ENCODE results near the gene SLC4A1AP. TPM values are rescaled to one million over a fixed set of nuclear protein-coding genes. Genes with fewer than 3 reads are reported as not detected.

SLC4A1AP gene
- total and polyA plus RNA-seq, 4 donors = 7.2 to 12.3 (median 9.5) TPM

GRCh38 chr2:27634291-27634690 is 29.4 kb upstream of the SLC4A1AP start:
- Histone ChIP-seq H3K4me3 (ENCODE audit: low read depth in 1 of 3, low read length in 3 of 3) (no peak overlapping the region), H3K9ac (ENCODE audit: low read depth in 1 of 2, low read length in 2 of 2) (no peak overlapping the region), H3K36me3 (ENCODE audit: control insufficient read depth in 4 of 4, insufficient read depth in 3 of 4, low read depth in 1 of 4, low read length in 3 of 4) (peaks cover 15 to 59% (median 48%) of the 10 kb centered on the region in 4 donors), H3K27me3 (ENCODE audit: control insufficient read depth in 4 of 4, insufficient read depth in 4 of 4, low read length in 3 of 4) (no peaks in the 10 kb centered on the region), H3K27ac (ENCODE audit: low read depth in 1 of 2, low read length in 2 of 2) (no peak overlapping the region), H3K4me1 (ENCODE audit: control insufficient read depth in 4 of 4, insufficient read depth in 4 of 4, low read length in 3 of 4) (peaks cover 0 to 9% (median 8%) of the 10 kb centered on the region in 4 donors), H3K9me3 (ENCODE audit: control insufficient read depth in 4 of 4, low read length in 3 of 4) (no peaks in the 10 kb centered on the region)
- TF ChIP-seq JUND (IDR thresholded peaks at IDR 0.05) (no peak), FOXA2 (IDR thresholded peaks at IDR 0.05) (no peak), ZBTB33 (IDR thresholded peaks at IDR 0.05) (no peak), FOXA1 (IDR thresholded peaks at IDR 0.05) (no peak), SP1 (IDR thresholded peaks at IDR 0.05) (no peak), GABPA (IDR thresholded peaks at IDR 0.05 in 1 of 2, conservative IDR thresholded peaks at IDR 0.05 in 1 of 2) (no peak), EGR1 (IDR thresholded peaks at IDR 0.05; ENCODE audit: low read depth in 2 of 2) (no peak), TAF1 (conservative IDR thresholded peaks at IDR 0.05) (no peak), HNF4A (conservative IDR thresholded peaks at IDR 0.05) (no peak), RXRA (IDR thresholded peaks at IDR 0.05) (no peak), CTCF (IDR thresholded peaks at IDR 0.05; ENCODE audit: low read depth, low read length, missing input control) (no peak)
- TF ChIP-seq, protein P1, sequence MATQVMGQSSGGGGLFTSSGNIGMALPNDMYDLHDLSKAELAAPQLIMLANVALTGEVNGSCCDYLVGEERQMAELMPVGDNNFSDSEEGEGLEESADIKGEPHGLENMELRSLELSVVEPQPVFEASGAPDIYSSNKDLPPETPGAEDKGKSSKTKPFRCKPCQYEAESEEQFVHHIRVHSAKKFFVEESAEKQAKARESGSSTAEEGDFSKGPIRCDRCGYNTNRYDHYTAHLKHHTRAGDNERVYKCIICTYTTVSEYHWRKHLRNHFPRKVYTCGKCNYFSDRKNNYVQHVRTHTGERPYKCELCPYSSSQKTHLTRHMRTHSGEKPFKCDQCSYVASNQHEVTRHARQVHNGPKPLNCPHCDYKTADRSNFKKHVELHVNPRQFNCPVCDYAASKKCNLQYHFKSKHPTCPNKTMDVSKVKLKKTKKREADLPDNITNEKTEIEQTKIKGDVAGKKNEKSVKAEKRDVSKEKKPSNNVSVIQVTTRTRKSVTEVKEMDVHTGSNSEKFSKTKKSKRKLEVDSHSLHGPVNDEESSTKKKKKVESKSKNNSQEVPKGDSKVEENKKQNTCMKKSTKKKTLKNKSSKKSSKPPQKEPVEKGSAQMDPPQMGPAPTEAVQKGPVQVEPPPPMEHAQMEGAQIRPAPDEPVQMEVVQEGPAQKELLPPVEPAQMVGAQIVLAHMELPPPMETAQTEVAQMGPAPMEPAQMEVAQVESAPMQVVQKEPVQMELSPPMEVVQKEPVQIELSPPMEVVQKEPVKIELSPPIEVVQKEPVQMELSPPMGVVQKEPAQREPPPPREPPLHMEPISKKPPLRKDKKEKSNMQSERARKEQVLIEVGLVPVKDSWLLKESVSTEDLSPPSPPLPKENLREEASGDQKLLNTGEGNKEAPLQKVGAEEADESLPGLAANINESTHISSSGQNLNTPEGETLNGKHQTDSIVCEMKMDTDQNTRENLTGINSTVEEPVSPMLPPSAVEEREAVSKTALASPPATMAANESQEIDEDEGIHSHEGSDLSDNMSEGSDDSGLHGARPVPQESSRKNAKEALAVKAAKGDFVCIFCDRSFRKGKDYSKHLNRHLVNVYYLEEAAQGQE (IDR thresholded peaks at IDR 0.05) = no peak
- TF ChIP-seq, protein P2, sequence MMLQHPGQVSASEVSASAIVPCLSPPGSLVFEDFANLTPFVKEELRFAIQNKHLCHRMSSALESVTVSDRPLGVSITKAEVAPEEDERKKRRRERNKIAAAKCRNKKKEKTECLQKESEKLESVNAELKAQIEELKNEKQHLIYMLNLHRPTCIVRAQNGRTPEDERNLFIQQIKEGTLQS (IDR thresholded peaks at IDR 0.05) = no peak
- TF ChIP-seq, protein P3, sequence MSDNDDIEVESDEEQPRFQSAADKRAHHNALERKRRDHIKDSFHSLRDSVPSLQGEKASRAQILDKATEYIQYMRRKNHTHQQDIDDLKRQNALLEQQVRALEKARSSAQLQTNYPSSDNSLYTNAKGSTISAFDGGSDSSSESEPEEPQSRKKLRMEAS (IDR thresholded peaks at IDR 0.05) = no peak
- no peak for DNase-seq (ENCODE audit: low spot score)
- WGBS = 97% methylated on average over 2 of the region's 2 CpGs

DNA sequence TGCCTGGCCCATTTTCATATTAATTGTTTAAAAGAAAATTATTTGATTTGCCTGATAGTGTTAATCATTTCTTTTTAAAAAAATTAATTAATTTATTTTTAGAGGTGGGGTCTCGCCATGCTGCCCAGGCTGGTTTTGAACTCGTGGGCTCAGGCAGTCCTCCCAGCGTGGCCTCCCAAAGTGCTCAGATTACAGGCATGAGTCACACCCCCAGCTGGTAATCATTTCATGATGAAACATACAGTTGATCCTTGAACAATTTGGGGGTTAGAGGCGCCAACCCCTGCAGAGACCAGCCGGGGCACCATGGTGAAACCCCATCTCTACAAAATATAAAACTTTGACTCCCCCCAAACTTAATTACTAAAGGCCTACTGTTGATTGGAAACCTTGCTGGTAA is 26.9 kb upstream of the SLC4A1AP start:
- 97% methylated on average over 5 of the region's 5 CpGs for WGBS
- Histone ChIP-seq H3K27me3 (ENCODE audit: control insufficient read depth in 4 of 4, insufficient read depth in 4 of 4, low read length in 3 of 4) (no peaks in the 10 kb centered on the region), H3K9ac (ENCODE audit: low read depth in 1 of 2, low read length in 2 of 2) (no peak overlapping the region), H3K4me3 (ENCODE audit: low read depth in 1 of 3, low read length in 3 of 3) (no peak overlapping the region), H3K9me3 (ENCODE audit: control insufficient read depth in 4 of 4, low read length in 3 of 4) (no peaks in the 10 kb centered on the region), H3K27ac (ENCODE audit: low read depth in 1 of 2, low read length in 2 of 2) (no peak overlapping the region), H3K36me3 (ENCODE audit: control insufficient read depth in 4 of 4, insufficient read depth in 3 of 4, low read depth in 1 of 4, low read length in 3 of 4) (peaks cover 12 to 76% (median 64%) of the 10 kb centered on the region in 4 donors), H3K4me1 (ENCODE audit: control insufficient read depth in 4 of 4, insufficient read depth in 4 of 4, low read length in 3 of 4) (no peaks in the 10 kb centered on the region)
- DNase-seq (ENCODE audit: low spot score) = no peak
- no peak for TF ChIP-seq HNF4A (conservative IDR thresholded peaks at IDR 0.05)
- no peak for TF ChIP-seq FOXA1 (IDR thresholded peaks at IDR 0.05)
- TF ChIP-seq YY1 (IDR thresholded peaks at IDR 0.05) = no peak
- TF ChIP-seq, protein P1 (IDR thresholded peaks at IDR 0.05) = no peak
- no peak for TF ChIP-seq JUND (IDR thresholded peaks at IDR 0.05)
- no peak for TF ChIP-seq EGR1 (IDR thresholded peaks at IDR 0.05; ENCODE audit: low read depth in 2 of 2)
- no peak for TF ChIP-seq RXRA (IDR thresholded peaks at IDR 0.05)
- no peak for TF ChIP-seq CTCF (IDR thresholded peaks at IDR 0.05; ENCODE audit: low read depth, low read length, missing input control)
- TF ChIP-seq RAD21 (IDR thresholded peaks at IDR 0.05) = no peak
- TF ChIP-seq, protein P2 (IDR thresholded peaks at IDR 0.05) = no peak
- no peak for TF ChIP-seq FOXA2 (IDR thresholded peaks at IDR 0.05)
- TF ChIP-seq SP1 (IDR thresholded peaks at IDR 0.05) = no peak
- TF ChIP-seq, protein P3 (IDR thresholded peaks at IDR 0.05) = no peak
